Activated naive CD8-positive, alpha-beta T cell treated with anti-CD3 and anti-CD28 coated beads, Interleukin-2, amount 50 U/mL, for 16 hours (primary cell): ENCODE data around the gene SNTB2.

Source experiments
- DNase-seq: peaks from one replicate; pipeline ENCODE4 v3.0.0-alpha.2; 2020; ENCODE audit warnings: low read depth, low spot score

Gene SNTB2

GRCh38 chr16:69340095-69340644 is 153.2 kb downstream of the SNTB2 start:
- no peak for DNase-seq

DNA sequence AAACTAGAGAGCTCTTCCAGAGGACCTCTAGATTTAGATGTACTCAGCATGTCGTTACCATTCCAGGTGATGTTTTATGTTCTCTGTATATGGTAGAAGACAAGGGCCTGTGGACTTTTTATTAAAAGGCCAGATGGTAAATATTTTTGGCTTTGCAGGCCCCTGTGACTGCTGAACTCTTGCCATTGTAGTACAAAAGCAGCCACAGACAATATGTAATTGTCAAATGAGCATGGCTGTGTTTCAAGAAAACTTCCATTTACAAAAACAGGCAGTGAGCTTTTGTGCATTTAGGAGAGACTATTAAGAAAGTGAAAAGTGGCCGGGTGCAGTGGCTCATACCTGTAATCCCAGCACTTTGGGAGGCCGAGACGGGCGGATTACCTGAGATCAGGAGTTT is 157.2 kb downstream of the SNTB2 start:
- no peak for DNase-seq

DNA sequence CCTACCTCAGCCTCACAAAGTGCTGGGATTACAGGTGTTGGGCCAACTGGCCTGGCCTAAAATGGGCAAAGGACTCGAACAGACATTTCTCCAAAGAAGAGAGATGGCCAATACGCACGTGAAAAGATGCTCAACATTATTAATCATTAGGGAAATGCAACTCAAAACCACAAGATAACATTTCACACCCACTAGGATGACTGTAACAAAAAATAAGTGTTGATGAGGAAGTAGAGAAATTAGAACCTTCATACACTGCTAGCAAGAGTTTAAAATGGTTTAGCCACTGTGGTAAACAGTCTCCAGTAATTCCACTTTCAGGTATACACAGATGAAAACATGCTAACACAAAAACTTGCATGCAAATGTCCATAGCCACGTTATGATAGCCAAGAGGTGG is 159.0 kb downstream of the SNTB2 start:
- DNase-seq = no peak

- DNase-seq = no peak
These were observed 159.7 kb downstream of the SNTB2 start for GRCh38 chr16:69346683-69347082.

DNA sequence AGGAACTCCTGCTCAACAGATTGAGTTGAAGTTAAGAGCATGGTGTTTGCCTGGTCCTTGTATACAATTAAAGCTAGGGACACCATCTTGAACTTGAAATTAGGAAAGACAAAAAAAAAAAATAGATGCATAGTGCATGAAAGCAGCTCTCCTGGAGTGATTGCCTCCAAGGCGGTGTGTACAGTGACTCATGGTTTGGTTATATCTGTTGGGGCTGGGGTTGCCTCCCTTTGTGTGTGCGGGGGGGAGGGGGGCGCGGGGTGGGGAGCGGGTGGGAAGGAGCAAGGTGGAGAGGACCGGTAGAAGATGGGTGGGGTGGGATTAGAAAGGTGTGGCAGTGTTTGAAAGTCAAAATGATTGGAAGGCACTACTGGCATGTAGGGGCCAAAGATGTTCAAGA is 161.3 kb downstream of the SNTB2 start:
- DNase-seq = no peak

DNA sequence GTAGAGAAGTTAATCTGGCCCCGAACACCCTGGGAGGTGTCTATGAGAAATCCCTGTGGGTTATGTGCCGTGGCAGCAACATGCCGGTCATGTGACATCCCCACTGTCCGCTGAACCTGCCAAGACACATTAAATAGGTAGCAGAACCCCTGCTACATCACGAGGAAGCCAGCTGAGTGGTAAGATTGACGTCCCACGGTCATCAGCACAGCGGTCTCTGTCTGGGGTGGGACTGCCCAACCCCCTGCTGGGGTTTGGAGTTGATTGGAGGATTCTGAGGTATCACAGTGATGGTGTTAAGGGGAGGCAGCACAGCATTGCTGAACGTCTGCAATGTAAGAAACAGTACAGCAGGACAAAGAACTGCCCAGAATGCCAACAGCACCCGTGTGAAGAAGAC is 162.6 kb downstream of the SNTB2 start:
- DNase-seq = no peak

GRCh38 chr16:69350536-69351133 is 163.7 kb downstream of the SNTB2 start:
- DNase-seq = no peak

DNA sequence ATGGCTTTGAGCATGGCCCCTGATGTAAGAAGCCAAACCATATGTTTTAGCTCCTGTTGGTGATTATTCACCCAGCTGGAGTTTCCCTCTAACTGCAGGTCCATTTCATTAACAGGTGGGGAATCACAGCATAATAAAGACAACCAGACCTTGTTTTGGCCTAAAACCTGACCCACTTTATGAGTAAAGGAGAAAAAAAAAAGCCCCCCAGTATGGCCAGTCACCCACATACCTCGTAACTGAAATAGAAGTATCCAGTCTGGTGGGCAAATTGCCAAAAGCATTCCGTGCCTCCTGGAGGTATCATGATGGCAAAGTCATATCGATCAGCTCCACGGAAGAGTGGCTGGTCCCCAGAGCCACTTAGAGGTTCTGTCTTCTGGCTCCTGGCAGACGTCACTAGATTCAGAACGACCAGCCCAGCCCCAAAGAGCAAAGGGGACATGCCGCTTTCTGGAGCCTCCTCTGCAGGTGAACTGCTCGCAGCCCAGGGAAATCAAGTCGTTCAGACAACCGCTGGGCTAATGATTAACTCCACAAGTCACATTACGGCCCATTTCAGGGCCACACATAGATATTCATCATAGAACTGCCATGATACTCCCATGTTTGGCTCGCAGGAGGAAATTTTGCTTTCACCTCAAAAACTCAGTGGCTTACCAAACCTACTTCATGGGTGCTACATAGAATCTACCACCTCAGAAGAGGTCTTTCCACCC is 164.5 kb downstream of the SNTB2 start, which contains the start of gene TMED6:
TSS of gene TMED6 (minus strand) at position 478 of the 719 bp plus-strand sequence. CDS start at position 445, 33 bp downstream.
- DNase-seq = no peak
